ENCODE measurements around the gene DTX2. TPM values are rescaled to one million over a fixed set of nuclear protein-coding genes. Genes with fewer than 3 reads are reported as not detected.
"Not testable (repeated sequence)": the region's sequence is repeated elsewhere in the genome, so short reads cannot be mapped to it uniquely, and the experiment has no call there.

DTX2 gene
- total RNA-seq, 4 donors from 2014 or later = 18.1 to 35.2 (median 25.3) TPM

DNA sequence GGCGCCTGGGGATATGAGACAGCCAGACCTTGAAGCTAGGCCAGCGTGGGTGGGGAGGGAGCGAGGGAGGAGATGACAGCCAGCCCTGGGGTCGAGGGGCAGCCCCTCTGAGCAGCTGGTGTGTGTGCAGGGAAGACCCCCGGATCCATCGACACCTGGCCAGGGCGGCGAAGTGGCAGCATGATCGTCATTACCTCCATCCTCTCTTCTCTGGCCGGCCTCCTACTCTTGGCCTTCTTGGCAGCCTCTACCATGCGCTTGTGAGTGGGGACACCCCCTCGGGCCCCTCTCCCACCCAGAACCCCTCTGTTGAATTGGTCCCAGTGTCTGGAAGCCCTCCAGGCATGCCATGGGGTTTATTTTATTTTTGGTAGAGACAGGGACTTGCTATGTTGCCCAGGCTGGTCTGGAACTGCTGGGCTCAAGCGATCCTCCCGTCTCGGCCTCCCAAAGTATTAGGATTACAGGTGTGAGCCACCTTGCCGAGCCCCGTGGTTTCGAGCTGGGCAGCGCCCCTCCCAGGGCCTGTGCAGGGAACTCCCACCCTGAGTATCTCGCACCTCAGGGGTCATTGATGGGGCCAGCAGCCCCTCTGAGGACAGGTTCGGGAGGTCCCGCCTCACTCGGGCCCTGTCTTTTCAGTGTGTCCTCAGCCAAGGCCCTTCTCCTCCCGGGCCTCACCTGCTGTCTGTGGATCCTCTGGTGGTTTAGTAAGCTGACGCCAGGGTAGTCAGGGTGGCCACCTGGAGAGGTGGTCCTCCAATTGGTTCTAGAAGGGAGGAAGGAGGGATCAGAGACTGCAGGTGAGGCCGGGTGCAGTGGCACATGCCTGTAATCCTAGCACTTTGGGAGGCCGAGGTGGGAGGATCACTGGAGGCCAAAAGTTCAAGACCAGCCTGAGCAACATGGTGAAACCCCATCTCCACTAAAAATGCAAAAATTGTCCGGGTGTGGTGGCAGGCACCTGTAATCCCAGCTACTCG lies 52.6 kb downstream of the DTX2 start:
- no peak for TF ChIP-seq EP300 (IDR thresholded peaks at IDR 0.05)
- no peak for TF ChIP-seq POLR2A (IDR thresholded peaks at IDR 0.05; ENCODE audit: low read depth)
- TF ChIP-seq POLR2AphosphoS5 (IDR thresholded peaks at IDR 0.05) = no peak
- TF ChIP-seq, protein P1, sequence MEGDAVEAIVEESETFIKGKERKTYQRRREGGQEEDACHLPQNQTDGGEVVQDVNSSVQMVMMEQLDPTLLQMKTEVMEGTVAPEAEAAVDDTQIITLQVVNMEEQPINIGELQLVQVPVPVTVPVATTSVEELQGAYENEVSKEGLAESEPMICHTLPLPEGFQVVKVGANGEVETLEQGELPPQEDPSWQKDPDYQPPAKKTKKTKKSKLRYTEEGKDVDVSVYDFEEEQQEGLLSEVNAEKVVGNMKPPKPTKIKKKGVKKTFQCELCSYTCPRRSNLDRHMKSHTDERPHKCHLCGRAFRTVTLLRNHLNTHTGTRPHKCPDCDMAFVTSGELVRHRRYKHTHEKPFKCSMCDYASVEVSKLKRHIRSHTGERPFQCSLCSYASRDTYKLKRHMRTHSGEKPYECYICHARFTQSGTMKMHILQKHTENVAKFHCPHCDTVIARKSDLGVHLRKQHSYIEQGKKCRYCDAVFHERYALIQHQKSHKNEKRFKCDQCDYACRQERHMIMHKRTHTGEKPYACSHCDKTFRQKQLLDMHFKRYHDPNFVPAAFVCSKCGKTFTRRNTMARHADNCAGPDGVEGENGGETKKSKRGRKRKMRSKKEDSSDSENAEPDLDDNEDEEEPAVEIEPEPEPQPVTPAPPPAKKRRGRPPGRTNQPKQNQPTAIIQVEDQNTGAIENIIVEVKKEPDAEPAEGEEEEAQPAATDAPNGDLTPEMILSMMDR (IDR thresholded peaks at IDR 0.05) = no peak
- peaks cover 5 to 26% (median 19%) of the 10 kb centered on the region in 4 donors for H3K4me1 ChIP-seq
- intact Hi-C loops (cut with DNase I) = no loop called here
- no peak for DNase-seq (ENCODE audit: extremely low spot score)
- H3K4me3 ChIP-seq = no peak overlapping the region
- WGBS = 88% methylated on average over 28 of the region's 29 CpGs
- no peak overlapping the region for H3K27ac ChIP-seq (replicated peaks in 1 of 4)
- no peaks in the 10 kb centered on the region for H3K36me3 ChIP-seq
- H3K9me3 ChIP-seq = no peaks in the 10 kb centered on the region
- H3K27me3 ChIP-seq = peaks cover 0 to 6% (median 0%) of the 10 kb centered on the region in 4 donors

DNA sequence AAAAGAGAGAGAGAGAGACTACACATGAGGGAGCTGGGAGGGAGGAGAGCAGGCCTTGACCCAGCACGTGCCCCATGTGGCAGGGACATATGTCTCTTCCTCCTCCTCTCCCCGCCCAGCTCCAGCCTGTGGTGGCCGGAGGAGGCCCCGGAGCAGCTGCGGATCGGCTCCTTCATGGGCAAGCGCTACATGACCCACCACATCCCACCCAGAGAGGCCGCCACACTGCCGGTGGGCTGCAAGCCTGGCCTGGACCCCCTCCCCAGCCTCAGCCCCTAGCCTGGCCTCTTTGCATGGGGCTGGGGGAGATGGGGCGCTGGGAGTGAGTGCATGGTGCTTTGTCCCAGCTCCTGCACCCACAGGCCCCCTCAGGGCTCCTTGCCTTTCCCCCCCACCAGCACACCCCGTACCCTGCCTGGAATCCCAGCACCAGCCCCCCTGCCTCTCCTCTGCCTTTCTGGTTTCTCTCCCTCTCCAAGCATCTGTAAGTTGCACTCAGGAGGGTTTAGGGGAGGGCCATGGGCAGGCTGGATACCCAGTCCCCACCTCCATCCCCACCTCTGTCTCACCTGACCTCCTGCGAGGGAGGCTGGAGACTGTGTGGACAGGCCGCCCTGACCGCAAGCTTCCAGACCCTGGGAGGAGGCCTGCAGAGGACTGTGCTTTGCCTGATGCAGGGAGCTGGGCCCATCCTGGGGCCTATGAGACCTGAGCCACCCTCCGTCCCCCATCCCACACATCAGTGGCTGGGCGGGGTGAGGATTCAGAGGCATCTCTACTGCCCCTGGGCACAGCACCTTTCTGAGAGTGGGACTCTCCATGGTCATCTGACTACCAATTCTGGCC lies 53.6 kb downstream of the DTX2 start:
- H3K4me3 ChIP-seq = no peak overlapping the region
- DNase-seq (ENCODE audit: extremely low spot score) = no peak
- intact Hi-C loops (cut with DNase I) = no loop called here
- H3K27me3 ChIP-seq = peaks cover 0 to 6% (median 0%) of the 10 kb centered on the region in 4 donors
- H3K36me3 ChIP-seq = no peaks in the 10 kb centered on the region
- WGBS = 81% methylated on average over 10 of the region's 16 CpGs
- TF ChIP-seq EP300 (IDR thresholded peaks at IDR 0.05) (no peak), POLR2AphosphoS5 (IDR thresholded peaks at IDR 0.05) (no peak)
- TF ChIP-seq, protein P1 (IDR thresholded peaks at IDR 0.05) = no peak
- no peaks in the 10 kb centered on the region for H3K9me3 ChIP-seq
- no peak overlapping the region for H3K27ac ChIP-seq (replicated peaks in 1 of 4)
- H3K4me1 ChIP-seq = peaks cover 5 to 20% (median 12%) of the 10 kb centered on the region in 4 donors

DNA sequence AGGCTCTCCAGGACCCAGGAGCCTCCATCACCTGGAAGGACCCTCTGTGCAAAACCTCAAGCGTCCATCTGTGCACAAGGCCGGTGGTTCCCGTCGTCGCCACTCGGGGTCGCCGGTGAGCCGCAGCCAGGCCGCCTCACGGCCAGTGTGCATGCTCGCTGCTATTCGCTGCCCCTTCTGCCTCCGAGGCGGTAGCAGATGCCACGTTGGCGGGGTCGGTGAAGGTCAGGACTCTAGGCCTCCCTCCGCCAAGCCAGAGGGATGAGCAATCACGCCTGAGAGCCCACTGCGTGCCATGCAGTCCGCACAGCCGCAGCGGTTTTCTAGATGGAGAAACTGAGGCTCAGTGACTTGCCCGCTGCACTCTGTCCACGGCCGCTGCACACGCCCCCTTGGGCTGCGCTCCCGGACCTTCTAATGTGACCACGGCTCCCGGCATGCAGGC lies 54.5 kb downstream of the DTX2 start:
- no peaks in the 10 kb centered on the region for H3K9me3 ChIP-seq
- no peak for DNase-seq (ENCODE audit: extremely low spot score)
- WGBS = no CpG with 5 or more reads among the region's 32 CpGs
- H3K4me3 ChIP-seq = peak overlapping the region in 2 of 4 donors; percentile 25 to 32
- no peaks in the 10 kb centered on the region for H3K36me3 ChIP-seq
- no peak overlapping the region for H3K27ac ChIP-seq (replicated peaks in 1 of 4)
- peaks cover 0 to 6% (median 0%) of the 10 kb centered on the region in 4 donors for H3K27me3 ChIP-seq
- TF ChIP-seq POLR2AphosphoS5 (IDR thresholded peaks at IDR 0.05) (no peak), EP300 (IDR thresholded peaks at IDR 0.05) (no peak), POLR2A (IDR thresholded peaks at IDR 0.05; ENCODE audit: low read depth) (no peak)
- intact Hi-C loops (cut with DNase I) = no loop called here
- peaks cover 5 to 17% (median 9%) of the 10 kb centered on the region in 4 donors for H3K4me1 ChIP-seq

DNA sequence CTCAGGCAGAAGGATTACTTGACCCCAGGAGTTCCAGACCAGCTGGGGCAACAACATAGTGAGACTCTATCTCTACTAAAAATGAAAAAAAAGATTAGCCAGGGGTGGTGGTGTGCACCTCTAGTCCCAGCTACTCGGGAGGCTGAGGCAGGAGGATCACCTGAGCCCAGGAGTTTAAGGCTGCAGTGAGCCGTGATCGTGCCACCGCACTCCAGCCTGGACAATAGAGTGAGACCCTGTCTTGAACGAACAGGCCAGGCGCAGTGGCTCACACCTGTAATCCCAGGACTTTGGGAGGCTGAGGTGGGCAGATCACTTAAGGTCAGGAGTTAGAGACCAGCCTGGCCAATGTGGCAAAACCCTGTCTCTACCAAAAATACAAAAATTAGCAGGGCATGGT lies 55.4 kb downstream of the DTX2 start:
- intact Hi-C loops (cut with DNase I); H3K4me3 ChIP-seq; H3K27ac ChIP-seq (replicated peaks in 1 of 4); H3K36me3 ChIP-seq; H3K27me3 ChIP-seq; DNase-seq (ENCODE audit: extremely low spot score); H3K9me3 ChIP-seq: not testable (repeated sequence)
- H3K4me1 ChIP-seq = peaks cover 5 to 17% (median 9%) of the 10 kb centered on the region in 4 donors
- no CpG with 5 or more reads among the region's 6 CpGs for WGBS

DNA sequence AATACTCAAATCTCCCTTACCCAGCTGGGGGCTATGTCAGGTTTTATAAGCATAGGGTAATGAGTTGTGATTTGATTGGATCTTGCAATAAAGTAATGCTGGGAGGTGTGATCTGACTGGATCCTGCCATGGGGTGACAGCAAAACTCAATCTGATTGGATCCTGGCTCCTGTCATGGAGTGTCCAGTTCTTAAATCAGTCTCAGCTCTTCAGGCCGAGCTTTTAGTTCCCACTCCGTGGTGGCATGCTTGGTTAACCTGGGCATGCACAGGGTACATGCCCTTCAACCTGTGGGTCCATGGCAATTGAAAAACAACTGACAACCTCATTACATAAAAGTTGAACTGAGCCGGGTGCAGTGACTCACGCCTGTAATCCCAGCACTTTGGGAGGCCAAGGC lies 64.7 kb downstream of the DTX2 start:
- intact Hi-C loops (cut with DNase I); H3K9me3 ChIP-seq; H3K36me3 ChIP-seq; H3K27me3 ChIP-seq; H3K4me3 ChIP-seq; DNase-seq (ENCODE audit: extremely low spot score); H3K27ac ChIP-seq (replicated peaks in 1 of 4); H3K4me1 ChIP-seq: not testable (repeated sequence)
- WGBS = no CpG with 5 or more reads among the region's 4 CpGs

DNA sequence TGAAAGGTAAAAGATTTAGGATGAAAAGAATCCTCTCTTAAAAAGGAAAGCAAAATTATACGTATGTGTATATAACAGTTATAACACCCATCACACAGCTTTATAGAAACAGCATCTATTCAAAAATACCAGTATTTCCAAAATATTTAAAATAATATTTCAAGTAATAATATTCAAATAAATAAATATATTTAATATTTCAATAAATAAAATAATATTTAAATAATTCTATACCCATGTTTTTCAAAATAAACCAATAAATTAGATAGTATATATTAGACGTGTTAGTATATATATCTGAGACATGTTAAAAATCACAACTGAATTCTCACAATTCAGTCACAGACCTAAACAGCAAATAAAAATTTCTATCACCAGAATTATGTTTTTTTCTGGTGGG lies 70.1 kb downstream of the DTX2 start:
- H3K36me3 ChIP-seq; H3K4me3 ChIP-seq; H3K4me1 ChIP-seq; H3K27me3 ChIP-seq; intact Hi-C loops (cut with DNase I); H3K27ac ChIP-seq (replicated peaks in 1 of 4); DNase-seq (ENCODE audit: extremely low spot score); H3K9me3 ChIP-seq: not testable (repeated sequence)
- WGBS = no CpG with 5 or more reads among the region's 2 CpGs

DNA sequence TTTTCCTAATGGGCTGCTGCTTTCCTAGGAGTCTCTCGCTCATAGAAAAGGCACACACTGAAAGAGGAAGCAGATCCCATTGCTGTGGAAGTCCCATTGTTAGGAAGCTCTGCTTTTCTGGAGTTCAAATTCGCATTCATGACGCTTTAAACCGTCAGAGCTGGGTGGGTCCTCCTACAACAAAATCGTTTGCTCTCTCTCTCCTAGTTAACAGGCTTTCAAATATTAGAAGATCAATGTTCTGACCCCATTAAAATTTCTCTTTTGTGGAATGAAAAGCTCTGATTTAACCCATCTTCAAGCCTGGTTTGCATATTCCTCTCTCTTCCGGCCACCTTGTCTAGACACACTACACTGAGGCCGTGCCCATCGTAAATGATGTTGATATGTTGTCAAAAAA lies 81.7 kb downstream of the DTX2 start, which contains the start of gene SPDYE16:
Gene SPDYE16 (minus strand): TSS at position 101 of the 400 bp plus-strand sequence. CDS start 1,838 bp downstream, outside the sequence.
- H3K4me3 ChIP-seq; H3K36me3 ChIP-seq; intact Hi-C loops (cut with DNase I); H3K9me3 ChIP-seq; DNase-seq (ENCODE audit: extremely low spot score); H3K4me1 ChIP-seq; H3K27ac ChIP-seq (replicated peaks in 1 of 4); H3K27me3 ChIP-seq: not testable (repeated sequence)
- WGBS = no CpG with 5 or more reads among the region's 8 CpGs

Data from esophagus muscularis mucosa (tissue), 4 donors.